HG03521 (cell line): ENCODE data around the gene DIP2C.
"Not testable (repeated sequence)": the region's sequence is repeated elsewhere in the genome, so short reads cannot be mapped to it uniquely, and the experiment has no call there.

Experiments used
- ATAC-seq: cut with Tn5 transposase; IDR thresholded peaks from one replicate; pipeline ENCODE4 v1.9.1; 2021; ENCODE audit warnings: mild to moderate bottlenecking, moderate library complexity; ENCODE audit not compliant: unreplicated experiment

The DIP2C gene

GRCh38 chr10:271201-271600 is 418.3 kb downstream of the DIP2C start:
- ATAC-seq = no peak

- ATAC-seq = no peak
Measured at GRCh38 chr10:269440-270074, 419.9 kb downstream of the DIP2C start.

- no peak for ATAC-seq
Measured at GRCh38 chr10:267705-268104, 421.8 kb downstream of the DIP2C start.

- ATAC-seq = no peak
Measured at GRCh38 chr10:266974-267425, 422.5 kb downstream of the DIP2C start.

- not testable (repeated sequence) for ATAC-seq
Measured at GRCh38 chr10:265816-266588, 423.5 kb downstream of the DIP2C start.

- ATAC-seq = not testable (repeated sequence)
Measured at GRCh38 chr10:265074-265440, 424.4 kb downstream of the DIP2C start.

GRCh38 chr10:264160-265073 is 425.1 kb downstream of the DIP2C start:
- not testable (repeated sequence) for ATAC-seq

- ATAC-seq = no peak
Measured at GRCh38 chr10:260819-261429, 428.5 kb downstream of the DIP2C start.

- ATAC-seq = no peak
Measured at GRCh38 chr10:251982-252582, 437.4 kb downstream of the DIP2C start.

- ATAC-seq = no peak
Measured at GRCh38 chr10:248307-248706, 441.2 kb downstream of the DIP2C start.

GRCh38 chr10:247480-247879 is 442.0 kb downstream of the DIP2C start:
- ATAC-seq = no peak

GRCh38 chr10:246431-246830 is 443.0 kb downstream of the DIP2C start:
- no peak for ATAC-seq

GRCh38 chr10:244227-244626 is 445.2 kb downstream of the DIP2C start:
- ATAC-seq = no peak

GRCh38 chr10:241966-242643 is 447.4 kb downstream of the DIP2C start:
- ATAC-seq = no peak

GRCh38 chr10:241451-241850 is 448.0 kb downstream of the DIP2C start:
- ATAC-seq = no peak

- ATAC-seq = no peak
Measured at GRCh38 chr10:239109-239508, 450.4 kb downstream of the DIP2C start.

GRCh38 chr10:235915-236314 is 453.6 kb downstream of the DIP2C start:
- no peak for ATAC-seq

- no peak for ATAC-seq
Measured at GRCh38 chr10:234708-235406, 454.6 kb downstream of the DIP2C start.

- no peak for ATAC-seq
Measured at GRCh38 chr10:232878-233277, 456.6 kb downstream of the DIP2C start.
